Measurements from ENCODE around the gene MYRIP. TPM values are rescaled to one million over a fixed set of nuclear protein-coding genes. Genes with fewer than 3 reads are reported as not detected.

Gene MYRIP
- total RNA-seq, 1 experiment from 2014 or later: 0.59 TPM

- Histone ChIP-seq H3K4me1 (no peaks in the 10 kb centered on the region), H3K36me3 (ENCODE audit: control insufficient read depth, insufficient read depth, low read length) (no peaks in the 10 kb centered on the region), H3K27me3 (replicated peaks; ENCODE audit: control insufficient read depth, insufficient read depth, low read length) (no peaks in the 10 kb centered on the region), H3K9me3 (no peaks in the 10 kb centered on the region), H3K4me3 (ENCODE audit: low read depth, low read length) (no peak overlapping the region)
- H3K27me3 Mint-ChIP-seq (ENCODE audit: insufficient read depth, unreplicated experiment): peaks cover 2% of the 10 kb centered on the region
- ChIA-PET CTCF (no interaction called here), POLR2A (no interaction called here)
- peaks cover 9% of the 10 kb centered on the region for H3K9me3 Mint-ChIP-seq (ENCODE audit: unreplicated experiment)
- H3K4me1 Mint-ChIP-seq (ENCODE audit: low read depth, unreplicated experiment): no peaks in the 10 kb centered on the region
- H3K4me3 Mint-ChIP-seq (ENCODE audit: unreplicated experiment): no peak overlapping the region
- no peak overlapping the region for H3K27ac Mint-ChIP-seq (ENCODE audit: unreplicated experiment)
- DNase-seq: no peak
- no peaks in the 10 kb centered on the region for H3K36me3 Mint-ChIP-seq (ENCODE audit: insufficient read depth, unreplicated experiment)
- TF ChIP-seq CTCF (IDR thresholded peaks at IDR 0.05; ENCODE audit: insufficient read depth in 1 of 2, low read depth in 1 of 2, low read length in 1 of 2, severe bottlenecking in 1 of 2, unreplicated experiment in 1 of 2): no peak
- intact Hi-C loops (cut with micrococcal nuclease; ENCODE audit: unreplicated experiment): no loop called here
- BruUV-seq (replicated peaks): no TSS peak
Observed at GRCh38 chr3:40054568-40055222, 245.3 kb downstream of the MYRIP start.

GRCh38 chr3:40055361-40055760, 246.0 kb downstream of the MYRIP start:
- peaks cover 7% of the 10 kb centered on the region for H3K9me3 Mint-ChIP-seq (ENCODE audit: unreplicated experiment)
- H3K4me1 ChIP-seq: no peaks in the 10 kb centered on the region
- no peaks in the 10 kb centered on the region for H3K9me3 ChIP-seq
- H3K27me3 ChIP-seq (replicated peaks; ENCODE audit: control insufficient read depth, insufficient read depth, low read length): no peaks in the 10 kb centered on the region
- H3K4me3 Mint-ChIP-seq (ENCODE audit: unreplicated experiment): no peak overlapping the region
- no peaks in the 10 kb centered on the region for H3K36me3 ChIP-seq (ENCODE audit: control insufficient read depth, insufficient read depth, low read length)
- no TSS peak for BruUV-seq (replicated peaks)
- H3K27ac Mint-ChIP-seq (ENCODE audit: unreplicated experiment): no peak overlapping the region
- CTCF ChIA-PET: no interaction called here
- TF ChIP-seq CTCF (IDR thresholded peaks at IDR 0.05; ENCODE audit: insufficient read depth in 1 of 2, low read depth in 1 of 2, low read length in 1 of 2, severe bottlenecking in 1 of 2, unreplicated experiment in 1 of 2): no peak
- POLR2A ChIA-PET: no interaction called here
- H3K36me3 Mint-ChIP-seq (ENCODE audit: insufficient read depth, unreplicated experiment): no peaks in the 10 kb centered on the region
- intact Hi-C loops (cut with micrococcal nuclease; ENCODE audit: unreplicated experiment): no loop called here
- H3K4me3 ChIP-seq (ENCODE audit: low read depth, low read length): no peak overlapping the region
- DNase-seq: no peak
- H3K27me3 Mint-ChIP-seq (ENCODE audit: insufficient read depth, unreplicated experiment): peaks cover 2% of the 10 kb centered on the region
- no peaks in the 10 kb centered on the region for H3K4me1 Mint-ChIP-seq (ENCODE audit: low read depth, unreplicated experiment)

GRCh38 chr3:40055956-40056355, 246.5 kb downstream of the MYRIP start:
- H3K27me3 ChIP-seq (replicated peaks; ENCODE audit: control insufficient read depth, insufficient read depth, low read length): no peaks in the 10 kb centered on the region
- CTCF ChIA-PET: no interaction called here
- H3K9me3 Mint-ChIP-seq (ENCODE audit: unreplicated experiment): peaks cover 1% of the 10 kb centered on the region
- DNase-seq: no peak
- H3K27ac Mint-ChIP-seq (ENCODE audit: unreplicated experiment): no peak overlapping the region
- no peak overlapping the region for H3K4me3 ChIP-seq (ENCODE audit: low read depth, low read length)
- no peak for TF ChIP-seq CTCF (IDR thresholded peaks at IDR 0.05; ENCODE audit: insufficient read depth in 1 of 2, low read depth in 1 of 2, low read length in 1 of 2, severe bottlenecking in 1 of 2, unreplicated experiment in 1 of 2)
- no peaks in the 10 kb centered on the region for H3K36me3 Mint-ChIP-seq (ENCODE audit: insufficient read depth, unreplicated experiment)
- no TSS peak for BruUV-seq (replicated peaks)
- no peaks in the 10 kb centered on the region for H3K9me3 ChIP-seq
- POLR2A ChIA-PET: no interaction called here
- H3K4me1 ChIP-seq: no peaks in the 10 kb centered on the region
- H3K4me3 Mint-ChIP-seq (ENCODE audit: unreplicated experiment): no peak overlapping the region
- intact Hi-C loops (cut with micrococcal nuclease; ENCODE audit: unreplicated experiment): no loop called here
- H3K4me1 Mint-ChIP-seq (ENCODE audit: low read depth, unreplicated experiment): no peaks in the 10 kb centered on the region
- no peaks in the 10 kb centered on the region for H3K36me3 ChIP-seq (ENCODE audit: control insufficient read depth, insufficient read depth, low read length)
- H3K27me3 Mint-ChIP-seq (ENCODE audit: insufficient read depth, unreplicated experiment): peaks cover 2% of the 10 kb centered on the region
